PC-9 (cell line): ENCODE results near the gene GCA. TPM values are rescaled to one million over a fixed set of nuclear protein-coding genes. Genes with fewer than 3 reads are reported as not detected.

ENCODE experiments used
- BruUV-seq: library from RNA; stranded (reverse); fragments of 400-500 nt; replicated peaks from 2 replicates; lab custom pipeline; 2021; lab: Mats Ljungman, UMichigan
- CTCF ChIA-PET: fragments of 300-600 bp; sonication (Branson Sonifier 250); formaldehyde crosslinking; loops from one replicate; lab custom pipeline; 2022; ENCODE audit warnings: antibody characterized with exemption; lab: Charles Lee
- POLR2A ChIA-PET: fragments of 300-600 bp; sonication (Branson Sonifier 250); formaldehyde crosslinking; loops from one replicate; lab custom pipeline; 2022; ENCODE audit warnings: antibody characterized with exemption; ENCODE audit not compliant: unreplicated experiment; lab: Charles Lee
- DNase-seq, 2 experiments: peaks; one replicate each; pipeline versions ENCODE4 v3.0.0 to v3.0.0-alpha.2; 2015 to 2022; ENCODE audit warnings: mixed read lengths in 1 of 2
- H2AFZ ChIP-seq: fragments of 200-600 bp; sonication (generic); 2 replicates; pipeline ENCODE4 v1.8.1; 2017; ENCODE audit warnings: antibody characterized with exemption
- H3F3A ChIP-seq: fragments of 200-600 bp; sonication (generic); 2 replicates; pipeline ENCODE4 v1.8.1; 2017; ENCODE audit warnings: antibody characterized with exemption, mild to moderate bottlenecking, low read depth; ENCODE audit not compliant: insufficient read depth
- H3K27ac ChIP-seq: fragments of 200-600 bp; sonication (generic); 2 replicates; pipeline ENCODE4 v1.6.1; 2016; ENCODE audit warnings: mixed run types
- H3K27me3 ChIP-seq: fragments of 200-600 bp; sonication (generic); 2 replicates; pipeline ENCODE4 v1.6.1; 2016; ENCODE audit warnings: low read depth, mixed run types; ENCODE audit not compliant: insufficient read depth
- H3K36me3 ChIP-seq: fragments of 200-600 bp; sonication (generic); 2 replicates; pipeline ENCODE4 v1.6.1; 2016; ENCODE audit warnings: low read depth, mixed run types
- H3K4me1 ChIP-seq: fragments of 200-600 bp; sonication (generic); replicated peaks from 2 replicates; pipeline ENCODE4 v1.6.1; 2016; ENCODE audit warnings: mixed run types; ENCODE audit not compliant: insufficient read depth
- H3K4me2 ChIP-seq: fragments of 200-600 bp; sonication (generic); 2 replicates; pipeline ENCODE4 v1.6.1; 2017; ENCODE audit warnings: mixed run types
- H3K4me3 ChIP-seq: fragments of 200-600 bp; sonication (generic); 2 replicates; pipeline ENCODE4 v1.6.1; 2016; ENCODE audit warnings: mixed run types
- H3K79me2 ChIP-seq: fragments of 200-600 bp; sonication (generic); 2 replicates; pipeline ENCODE4 v1.6.1; 2017; ENCODE audit warnings: low read depth, mixed run types
- H3K9me2 ChIP-seq: fragments of 200-600 bp; sonication (generic); 2 replicates; pipeline ENCODE4 v1.8.1; 2017; ENCODE audit warnings: mild to moderate bottlenecking; ENCODE audit not compliant: insufficient read depth
- H3K9me3 ChIP-seq: fragments of 200-600 bp; sonication (generic); 2 replicates; pipeline ENCODE4 v1.8.1; 2016; ENCODE audit warnings: low read depth; ENCODE audit not compliant: insufficient read depth
- H4K20me1 ChIP-seq: fragments of 200-600 bp; sonication (generic); 2 replicates; pipeline ENCODE4 v1.8.1; 2017; ENCODE audit not compliant: insufficient read depth
- EZH2 ChIP-seq: fragments of 200-600 bp; sonication (generic); IDR thresholded peaks from 2 replicates; pipeline ENCODE4 v1.8.0; 2017; ENCODE audit warnings: antibody characterized with exemption, low read depth
- intact Hi-C: fragments of 100-400 bp; cut with micrococcal nuclease; formaldehyde crosslinking; loops from one replicate; pipeline ENCODE4 v1.10.0; 2022; ENCODE audit not compliant: unreplicated experiment
- total RNA-seq: library from RNA; stranded (reverse); gene quantifications from 2 replicates; pipeline ENCODE4 v1.2.3, GENCODE V29; 2021
- TF ChIP-seq, protein P1 (sequence below): fragments of 200-600 bp; sonication (generic); conservative IDR thresholded peaks from 2 replicates; pipeline ENCODE4 v1.6.1; 2017; ENCODE audit warnings: mixed run types, antibody characterized with exemption, mild to moderate bottlenecking, moderate library complexity

Gene GCA
- total RNA-seq, 1 experiment from 2014 or later, result 13.4 TPM

DNA sequence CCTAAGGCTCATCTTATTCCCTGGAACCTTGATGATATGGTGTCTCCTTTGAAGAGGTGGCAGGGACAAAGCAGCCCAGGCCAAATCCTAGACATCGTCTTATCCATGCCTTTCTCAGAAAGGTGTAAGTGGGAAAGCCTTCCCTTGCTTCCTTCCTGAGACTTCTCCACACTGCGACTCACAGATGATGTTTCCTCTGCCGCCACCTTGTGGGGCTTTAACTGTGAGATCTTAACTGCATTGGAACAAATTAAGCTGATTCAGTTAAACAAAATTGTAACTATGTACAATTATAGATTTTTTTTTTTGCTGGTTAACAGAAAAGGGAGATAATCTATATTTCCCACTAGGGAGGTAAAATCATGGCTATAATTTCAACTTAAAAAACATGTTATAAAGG is 10.0 kb upstream of the GCA start:
- H3K9me2 ChIP-seq, result no peaks in the 10 kb centered on the region
- no peak overlapping the region for H2AFZ ChIP-seq
- H4K20me1 ChIP-seq, result no peaks in the 10 kb centered on the region
- DNase-seq, result no peak
- no peak overlapping the region for H3K4me3 ChIP-seq
- POLR2A ChIA-PET, result no interaction called here
- TF ChIP-seq, protein P1, sequence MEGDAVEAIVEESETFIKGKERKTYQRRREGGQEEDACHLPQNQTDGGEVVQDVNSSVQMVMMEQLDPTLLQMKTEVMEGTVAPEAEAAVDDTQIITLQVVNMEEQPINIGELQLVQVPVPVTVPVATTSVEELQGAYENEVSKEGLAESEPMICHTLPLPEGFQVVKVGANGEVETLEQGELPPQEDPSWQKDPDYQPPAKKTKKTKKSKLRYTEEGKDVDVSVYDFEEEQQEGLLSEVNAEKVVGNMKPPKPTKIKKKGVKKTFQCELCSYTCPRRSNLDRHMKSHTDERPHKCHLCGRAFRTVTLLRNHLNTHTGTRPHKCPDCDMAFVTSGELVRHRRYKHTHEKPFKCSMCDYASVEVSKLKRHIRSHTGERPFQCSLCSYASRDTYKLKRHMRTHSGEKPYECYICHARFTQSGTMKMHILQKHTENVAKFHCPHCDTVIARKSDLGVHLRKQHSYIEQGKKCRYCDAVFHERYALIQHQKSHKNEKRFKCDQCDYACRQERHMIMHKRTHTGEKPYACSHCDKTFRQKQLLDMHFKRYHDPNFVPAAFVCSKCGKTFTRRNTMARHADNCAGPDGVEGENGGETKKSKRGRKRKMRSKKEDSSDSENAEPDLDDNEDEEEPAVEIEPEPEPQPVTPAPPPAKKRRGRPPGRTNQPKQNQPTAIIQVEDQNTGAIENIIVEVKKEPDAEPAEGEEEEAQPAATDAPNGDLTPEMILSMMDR, result peak; percentile 49
- TF ChIP-seq EZH2, result no peak
- no peak overlapping the region for H3K4me2 ChIP-seq
- BruUV-seq, result no TSS peak
- H3K79me2 ChIP-seq, result no peaks in the 10 kb centered on the region
- no peaks in the 10 kb centered on the region for H3K27me3 ChIP-seq
- H3K36me3 ChIP-seq, result no peaks in the 10 kb centered on the region
- no peaks in the 10 kb centered on the region for H3F3A ChIP-seq
- intact Hi-C loops, result no loop called here
- H3K9me3 ChIP-seq, result no peaks in the 10 kb centered on the region
- H3K27ac ChIP-seq, result no peak overlapping the region
- CTCF ChIA-PET, result interaction anchor here (0.6 kb wide), 1 partner anchor 36 kb away, joined by 5 read pairs; no protein-coding TSS in a partner anchor
- no peaks in the 10 kb centered on the region for H3K4me1 ChIP-seq

DNA sequence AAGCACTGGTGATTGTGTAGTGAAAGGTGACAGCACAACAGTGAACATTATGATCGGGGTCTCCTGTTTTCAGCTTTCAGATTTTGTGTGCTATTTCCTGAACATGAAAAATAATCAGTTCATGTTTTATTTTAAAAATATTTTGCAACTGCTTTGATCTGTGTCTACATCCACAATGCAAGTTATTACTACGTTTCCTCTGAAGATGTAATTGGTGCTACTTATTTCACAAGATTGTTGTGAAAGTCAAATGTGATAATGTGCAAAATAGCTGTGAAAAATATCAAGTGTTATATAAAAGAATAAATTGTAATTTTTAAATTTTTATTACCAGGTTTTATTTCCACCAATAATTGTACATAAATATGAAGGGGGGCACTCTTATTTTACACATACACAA is 6.1 kb upstream of the GCA start:
- Histone ChIP-seq H3K27ac (no peak overlapping the region), H4K20me1 (no peaks in the 10 kb centered on the region), H3K4me3 (no peak overlapping the region), H3K79me2 (no peaks in the 10 kb centered on the region), H3F3A (no peaks in the 10 kb centered on the region), H3K4me1 (no peaks in the 10 kb centered on the region), H3K36me3 (no peaks in the 10 kb centered on the region), H3K9me3 (no peaks in the 10 kb centered on the region), H2AFZ (no peak overlapping the region), H3K9me2 (no peaks in the 10 kb centered on the region), H3K27me3 (no peaks in the 10 kb centered on the region), H3K4me2 (no peak overlapping the region)
- intact Hi-C loops, result no loop called here
- CTCF ChIA-PET, result no interaction called here
- BruUV-seq, result no TSS peak
- no peak for DNase-seq
- POLR2A ChIA-PET, result no interaction called here
- TF ChIP-seq, protein P1, result no peak
- no peak for TF ChIP-seq EZH2

DNA sequence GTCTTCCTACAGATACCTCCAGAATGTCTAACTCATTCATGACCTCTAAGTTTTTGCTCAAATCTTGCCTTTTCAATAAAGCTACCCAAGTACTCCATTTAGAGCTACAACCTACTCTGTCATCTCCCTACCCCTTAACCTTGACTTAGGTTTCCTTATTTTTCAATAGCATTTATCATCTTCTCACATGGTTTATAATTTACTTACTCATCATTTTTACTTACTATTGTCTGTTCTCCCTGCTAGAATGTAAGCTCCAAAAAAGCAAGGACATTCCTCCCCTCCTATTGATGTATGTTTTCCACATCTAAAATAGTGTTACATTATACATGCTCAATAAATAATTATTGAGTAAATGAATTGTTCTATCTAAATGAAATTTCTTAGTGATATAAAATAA is 3.1 kb upstream of the GCA start:
- CTCF ChIA-PET, result no interaction called here
- no peak for DNase-seq

More for the DNA sequence above, 3.1 kb upstream of the GCA start:
- Histone ChIP-seq H3K79me2 (peaks cover 6% of the 10 kb centered on the region), H3K4me1 (peaks cover 8% of the 10 kb centered on the region), H4K20me1 (no peaks in the 10 kb centered on the region), H2AFZ (no peak overlapping the region), H3K4me3 (no peak overlapping the region), H3F3A (peaks cover 8% of the 10 kb centered on the region; the same call in 1 of the 2 replicates), H3K27me3 (no peaks in the 10 kb centered on the region), H3K9me2 (no peaks in the 10 kb centered on the region), H3K4me2 (no peak overlapping the region), H3K9me3 (no peaks in the 10 kb centered on the region), H3K27ac (no peak overlapping the region), H3K36me3 (no peaks in the 10 kb centered on the region)
- no TSS peak for BruUV-seq
- TF ChIP-seq, protein P1, result no peak
- no peak for TF ChIP-seq EZH2
- intact Hi-C loops, result no loop called here
- POLR2A ChIA-PET, result no interaction called here
